D341Med (cell line): ENCODE results near the gene MON1A.
"Not testable (repeated sequence)": the region's sequence is repeated elsewhere in the genome, so short reads cannot be mapped to it uniquely, and the experiment has no call there.

Experiments used
- DNase-seq: peaks from one replicate; pipeline ENCODE4 v3.0.0; 2012; ENCODE audit warnings: low spot score

The MON1A gene

DNA sequence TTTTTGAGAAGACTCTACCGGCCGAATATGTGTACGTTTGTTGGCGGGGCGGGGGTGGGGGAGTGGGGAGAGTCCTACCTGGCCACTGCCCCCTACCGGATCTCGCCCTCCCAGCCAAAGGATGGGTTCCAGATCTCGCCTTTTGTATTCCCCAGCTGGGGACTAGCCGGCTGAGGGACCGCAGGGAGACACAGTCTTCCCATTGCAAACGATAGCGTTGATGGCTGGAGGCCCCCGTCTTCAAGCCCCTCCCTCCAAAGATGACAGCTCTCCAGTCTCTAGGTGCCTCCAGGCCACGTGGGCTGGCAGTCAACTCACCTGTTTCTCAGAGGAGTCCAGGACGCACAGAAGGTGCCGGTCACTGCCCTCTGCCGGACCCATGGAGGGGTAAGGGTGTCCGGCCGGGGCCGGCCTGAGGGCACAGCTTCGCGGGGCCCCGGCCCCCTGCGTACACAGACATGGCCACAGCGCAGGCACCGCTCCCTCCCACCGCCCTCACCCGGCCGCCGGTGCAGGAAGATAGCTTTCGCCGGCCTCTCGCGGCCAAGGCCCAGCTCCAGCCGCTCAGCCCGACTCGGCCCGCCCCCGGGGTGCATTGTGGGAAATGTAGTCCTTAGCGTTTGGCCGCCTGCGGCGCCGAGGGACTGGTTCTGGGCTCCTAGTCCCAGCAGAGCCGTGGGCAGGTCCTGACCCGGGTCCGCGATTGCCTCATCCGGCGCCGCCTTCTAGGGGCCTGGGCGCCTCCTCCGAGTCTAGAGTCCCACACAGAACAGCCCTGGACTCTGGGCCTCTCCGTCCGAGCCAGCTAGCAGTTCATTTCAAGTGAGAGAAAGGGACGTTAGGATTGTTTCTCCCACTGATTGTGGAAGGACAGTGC, at the start of gene MON1A:
MON1A (minus strand) TSS at position 521 of the 877 bp plus-strand sequence. CDS start 16,465 bp downstream, outside the sequence.
- peak; percentile 95 for DNase-seq

GRCh38 chr3:49976942-49977341, 47.3 kb upstream of the MON1A start:
- no peak for DNase-seq

DNA sequence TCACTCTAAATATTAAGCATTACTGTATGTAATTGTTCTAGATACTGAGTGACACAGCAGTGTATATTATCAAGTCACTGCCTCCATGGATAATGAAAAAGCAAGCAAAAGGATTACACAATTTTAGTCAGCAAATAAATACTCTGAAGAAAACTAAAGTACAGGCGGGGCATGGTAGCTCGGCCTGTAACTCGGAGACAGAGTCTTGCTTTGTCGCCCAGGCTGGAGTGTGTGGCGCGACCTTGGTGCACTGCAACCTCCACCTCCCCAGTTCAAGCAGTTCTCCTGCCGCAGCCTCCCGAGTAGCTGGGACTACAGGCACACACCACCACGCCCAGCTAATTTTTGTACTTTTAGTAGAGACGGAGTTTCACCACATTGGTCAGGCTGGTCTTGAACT, 43.0 kb upstream of the MON1A start:
- no peak for DNase-seq

DNA sequence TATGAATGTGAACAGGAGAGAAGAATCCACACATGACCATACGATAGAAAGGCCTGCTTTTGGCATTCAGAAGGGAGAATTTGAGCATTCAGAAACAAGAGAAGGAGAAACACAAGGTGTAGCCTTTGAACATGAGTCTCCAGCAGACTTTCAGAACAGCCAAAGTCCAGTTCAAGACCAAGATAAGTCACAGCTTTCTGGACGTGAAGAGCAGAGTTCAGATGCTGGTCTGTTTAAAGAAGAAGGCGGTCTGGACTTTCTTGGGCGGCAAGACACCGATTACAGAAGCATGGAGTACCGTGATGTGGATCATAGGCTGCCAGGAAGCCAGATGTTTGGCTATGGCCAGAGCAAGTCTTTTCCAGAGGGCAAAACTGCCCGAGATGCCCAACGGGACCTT, 38.7 kb upstream of the MON1A start:
- DNase-seq: no peak

GRCh38 chr3:49967291-49967690, 37.7 kb upstream of the MON1A start:
- DNase-seq: no peak

GRCh38 chr3:49966233-49966942, 36.8 kb upstream of the MON1A start:
- DNase-seq: no peak

- DNase-seq: no peak
Measured at GRCh38 chr3:49955636-49956035, 26.0 kb upstream of the MON1A start.

GRCh38 chr3:49952924-49953323, 23.3 kb upstream of the MON1A start:
- DNase-seq: no peak

DNA sequence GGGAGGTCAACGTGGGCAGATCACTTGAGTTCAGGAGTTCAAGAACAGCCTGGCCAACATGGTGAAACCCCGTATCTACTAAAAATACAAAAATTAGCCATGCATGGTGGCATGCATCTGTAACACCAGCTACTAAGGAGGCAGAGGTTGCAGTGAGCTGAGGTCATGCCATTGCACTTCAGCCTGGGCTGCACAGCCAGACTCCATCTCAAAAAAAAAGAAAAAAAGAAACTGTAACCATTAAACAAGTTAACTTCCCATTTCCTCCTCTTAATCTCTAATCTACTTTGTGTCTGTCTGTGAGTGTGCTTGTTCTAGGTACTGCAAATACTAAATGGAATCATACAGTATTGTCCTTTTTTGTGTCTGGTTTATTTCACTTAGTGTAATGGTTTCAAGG, 13.0 kb upstream of the MON1A start:
- DNase-seq: no peak

DNA sequence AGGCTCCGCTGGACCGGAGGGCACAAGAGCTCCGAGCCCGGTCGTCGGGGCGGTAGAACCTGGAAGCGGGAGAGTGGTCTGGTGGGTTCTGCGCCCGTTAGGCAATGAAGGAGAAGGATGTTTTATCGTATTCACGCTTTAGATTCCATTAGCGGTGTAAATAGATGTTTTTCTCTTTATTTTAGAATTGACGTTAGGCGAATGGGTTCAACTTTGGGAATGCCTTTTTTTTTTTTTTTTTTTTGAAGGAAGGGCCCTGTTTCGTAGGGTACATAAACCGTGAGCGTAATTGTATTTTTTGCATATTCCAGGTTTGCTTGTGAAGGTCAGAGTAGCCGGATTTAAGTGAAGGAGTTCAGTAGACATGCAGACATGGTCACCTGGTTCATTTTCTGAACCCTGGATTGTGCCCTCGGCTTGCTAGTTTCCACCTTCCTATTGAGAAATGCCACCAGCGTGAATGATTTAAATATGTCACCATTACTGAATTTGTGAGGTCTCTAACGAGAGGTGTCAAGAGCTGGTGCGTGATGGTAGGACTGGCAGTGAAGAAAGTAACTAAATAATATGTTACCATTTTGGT, 11.1 kb upstream of the MON1A start:
- no peak for DNase-seq

DNA sequence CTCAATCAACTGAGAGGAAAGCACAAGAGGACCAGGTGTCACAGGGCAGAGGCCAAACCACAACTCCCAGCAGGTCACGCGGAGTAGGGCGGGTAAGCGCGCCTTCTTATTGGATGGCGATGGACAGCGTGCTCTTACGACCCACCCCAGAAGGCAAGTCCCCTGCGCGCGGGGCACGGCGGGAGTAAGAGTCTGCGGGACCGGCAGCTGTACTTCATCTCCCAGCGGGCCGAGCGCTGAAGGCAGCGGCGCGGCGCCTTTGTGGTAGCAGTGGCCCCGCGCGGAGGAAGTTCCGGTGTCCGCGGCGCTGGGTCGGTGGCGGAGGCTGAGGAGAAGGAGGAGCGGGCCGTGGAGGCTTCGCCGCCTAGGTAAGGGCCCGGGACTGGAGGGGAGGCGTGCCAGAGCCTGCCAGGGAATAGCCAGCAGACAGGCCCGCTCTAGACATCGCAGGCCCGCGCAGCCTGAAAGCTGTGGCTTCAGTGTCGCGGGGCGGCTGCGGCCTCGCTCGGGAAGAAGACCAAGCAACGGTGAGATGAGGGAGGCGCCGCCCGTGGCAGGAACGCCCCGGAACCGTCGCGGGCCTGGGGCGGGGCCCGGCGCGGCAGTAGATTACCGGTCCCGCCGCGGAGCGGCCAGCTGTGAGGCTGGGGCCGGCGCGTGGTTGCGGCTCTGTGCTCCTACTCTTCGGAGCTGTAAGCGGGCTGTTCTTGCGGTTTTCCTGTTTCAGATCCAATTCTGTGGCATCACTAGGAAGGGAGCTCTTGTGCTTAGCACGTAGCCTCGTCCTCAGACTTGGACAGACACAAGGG, 10.5 kb upstream of the MON1A start, which contains the start of gene RBM6:
RBM6 (plus strand) TSS at position 293 of the 809 bp plus-strand sequence. CDS start 22,492 bp downstream, outside the sequence.
- DNase-seq: peak; percentile 97

DNA sequence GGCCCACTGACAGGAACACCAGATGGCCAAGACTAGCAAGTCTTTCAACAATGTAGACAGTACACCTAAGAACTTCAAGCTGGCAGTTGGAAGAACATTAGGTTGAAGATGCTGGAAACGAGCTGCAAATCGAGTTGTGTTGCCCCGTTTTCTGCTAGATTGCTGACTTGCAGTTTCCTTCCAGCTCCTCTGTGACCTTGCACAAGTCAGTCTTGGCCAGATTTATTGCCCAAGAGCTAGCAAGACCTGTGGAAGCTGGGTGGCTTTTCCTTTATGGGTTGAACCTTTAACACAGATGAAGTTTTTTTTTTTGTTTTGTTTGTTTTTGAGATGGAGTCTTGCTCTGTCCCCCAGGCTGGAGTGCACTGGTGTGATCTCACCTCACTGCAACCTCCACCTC, 7.5 kb upstream of the MON1A start:
- no peak for DNase-seq

- DNase-seq: not testable (repeated sequence)
Measured at GRCh38 chr3:49932281-49932680, 2.7 kb upstream of the MON1A start.

- DNase-seq: no peak
Measured at GRCh38 chr3:49930922-49931321, 1.3 kb upstream of the MON1A start.

DNA sequence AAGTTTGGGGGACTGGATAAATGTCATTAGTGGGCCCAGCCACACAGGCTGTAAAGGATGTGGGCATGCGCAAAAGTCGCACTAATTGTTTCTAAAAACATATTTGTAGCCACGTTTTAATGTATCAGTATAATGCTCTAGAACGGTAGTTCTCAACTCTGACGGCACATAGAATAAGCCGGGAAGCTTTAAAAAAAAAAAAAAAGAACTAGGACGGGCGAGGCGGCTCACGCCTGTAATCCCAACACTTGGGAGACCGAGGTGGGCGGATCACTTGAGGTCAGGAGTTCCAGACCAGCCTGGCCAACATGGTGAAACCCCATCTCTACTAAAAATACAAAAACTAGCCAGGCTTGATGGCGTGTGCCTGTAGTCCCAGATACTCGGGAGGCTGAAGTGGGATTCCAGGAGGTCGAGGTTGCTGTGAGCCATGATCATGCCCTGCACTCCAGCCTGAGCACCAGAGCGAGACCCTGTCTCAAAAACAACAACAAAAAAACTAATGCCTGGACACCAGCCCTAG, 618 bp upstream of the MON1A start:
- no peak for DNase-seq

- DNase-seq: no peak
Measured at GRCh38 chr3:49928481-49929017, 1.1 kb downstream of the MON1A start.

- no peak for DNase-seq
Measured at GRCh38 chr3:49927798-49928197, 1.8 kb downstream of the MON1A start.

- no peak for DNase-seq
Measured at GRCh38 chr3:49926117-49926728, 3.4 kb downstream of the MON1A start.

DNA sequence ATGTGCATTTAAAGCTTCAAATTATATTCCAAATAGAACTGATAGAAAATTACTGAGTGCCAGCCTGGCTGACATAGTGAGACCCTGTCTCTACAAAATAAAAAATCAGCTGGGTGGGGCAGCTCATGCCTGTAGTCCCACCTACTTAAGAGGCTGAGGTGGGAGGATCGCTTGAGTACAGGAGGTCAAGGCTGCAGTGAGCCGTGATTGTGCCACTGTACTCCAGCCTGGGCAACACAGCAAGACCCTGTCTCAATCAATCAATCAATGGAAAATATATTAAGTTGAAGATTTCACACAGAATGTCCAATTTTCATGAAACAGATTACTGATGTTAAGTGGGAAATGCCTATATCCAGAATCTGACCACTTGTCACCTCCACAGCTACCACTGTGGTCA, 4.1 kb downstream of the MON1A start:
- no peak for DNase-seq

- DNase-seq: no peak
Measured at GRCh38 chr3:49924683-49925082, 4.9 kb downstream of the MON1A start.
